ENCODE results near the gene DVL2.

Gene DVL2

DNA sequence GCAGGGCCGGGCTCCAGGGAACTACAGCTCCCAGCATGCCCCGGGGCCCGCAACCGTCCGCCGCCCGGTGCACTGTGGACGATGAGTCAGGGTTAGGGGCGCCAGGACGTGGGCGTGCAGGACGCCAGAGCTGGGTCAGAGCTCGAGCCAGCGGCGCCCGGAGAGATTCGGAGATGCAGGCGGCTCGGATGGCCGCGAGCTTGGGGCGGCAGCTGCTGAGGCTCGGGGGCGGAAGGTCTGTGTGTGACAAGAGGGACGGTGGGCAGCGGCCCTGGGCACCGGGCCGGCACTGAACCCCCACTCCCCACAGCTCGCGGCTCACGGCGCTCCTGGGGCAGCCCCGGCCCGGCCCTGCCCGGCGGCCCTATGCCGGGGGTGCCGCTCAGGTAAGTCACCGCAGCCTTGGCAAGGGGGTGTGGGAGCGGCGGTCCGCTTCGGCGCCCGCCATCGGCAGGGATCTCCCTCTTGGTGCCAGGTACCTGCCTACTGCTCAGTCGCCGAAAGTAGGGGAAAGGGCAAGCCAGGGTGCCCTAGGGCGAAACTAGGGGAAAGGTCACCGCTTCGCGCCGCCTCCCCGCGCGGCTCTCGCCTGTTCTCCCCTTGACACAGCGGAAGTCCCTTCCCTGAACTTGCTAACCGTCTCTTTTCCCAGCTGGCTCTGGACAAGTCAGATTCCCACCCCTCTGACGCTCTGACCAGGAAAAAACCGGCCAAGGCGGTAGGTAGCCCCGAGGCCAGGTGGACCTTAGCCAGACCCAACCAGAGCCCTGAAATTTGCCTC lies 14.3 kb downstream of the DVL2 start, which contains the start of the genes ACADVL and DLG4:
Gene ACADVL, plus strand, starts transcription at position 127 of the 781 bp plus-strand sequence. Its CDS starts 47 bp downstream, at position 174.
Gene DLG4, minus strand, starts transcription at position 25 of the 781 bp plus-strand sequence.
- peak; percentile 85 for DNase-seq (ENCODE audit: low read depth in 2 of 2)

- DNase-seq (ENCODE audit: low read depth in 2 of 2) = no peak
These were observed 15.0 kb downstream of the DVL2 start for GRCh38 chr17:7219229-7219811.

DNA sequence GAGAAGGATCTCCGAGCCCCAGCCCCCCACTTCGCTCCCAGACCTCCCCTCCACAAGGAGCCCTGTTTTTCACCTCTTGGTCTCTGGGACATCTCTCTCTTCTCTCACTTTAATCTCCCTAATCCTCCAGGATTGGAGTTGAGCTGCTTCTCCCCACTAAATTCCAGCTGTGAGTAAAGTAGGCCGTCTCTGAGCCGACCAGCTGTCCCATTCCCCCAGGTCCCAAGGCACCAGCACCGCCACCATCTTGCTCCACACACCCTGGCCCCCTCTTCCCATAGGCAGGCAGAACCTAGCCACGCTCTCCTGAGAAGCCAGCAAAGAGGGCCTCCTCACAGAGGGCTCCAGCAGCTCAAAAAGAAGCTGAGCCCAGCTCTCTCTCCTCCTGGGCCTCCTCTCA lies 15.6 kb downstream of the DVL2 start:
- no peak for DNase-seq (ENCODE audit: low read depth in 2 of 2)

DNA sequence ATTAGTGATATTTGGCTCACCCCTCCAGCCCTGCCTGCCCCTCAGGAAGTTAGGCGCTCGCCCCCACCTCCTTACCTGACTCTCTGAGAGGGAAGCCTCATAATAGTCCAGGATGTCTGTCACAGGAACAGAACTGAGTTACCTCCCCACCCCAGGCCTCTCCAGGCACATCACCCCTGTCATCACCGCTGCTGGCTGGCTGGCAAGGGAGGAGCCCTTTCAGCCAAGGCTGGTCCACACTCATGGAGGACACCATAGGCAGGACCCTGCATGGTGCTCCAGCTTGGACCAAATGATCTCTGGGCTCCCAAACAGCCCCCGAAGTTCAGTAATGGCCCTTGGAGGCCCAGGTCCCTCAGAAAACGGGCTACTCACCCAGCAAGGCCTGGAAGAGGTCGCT lies 16.2 kb downstream of the DVL2 start:
- no peak for DNase-seq (ENCODE audit: low read depth in 2 of 2)

GRCh38 chr17:7217113-7217987 lies 17.0 kb downstream of the DVL2 start:
- DNase-seq (ENCODE audit: low read depth in 2 of 2) = no peak

DNA sequence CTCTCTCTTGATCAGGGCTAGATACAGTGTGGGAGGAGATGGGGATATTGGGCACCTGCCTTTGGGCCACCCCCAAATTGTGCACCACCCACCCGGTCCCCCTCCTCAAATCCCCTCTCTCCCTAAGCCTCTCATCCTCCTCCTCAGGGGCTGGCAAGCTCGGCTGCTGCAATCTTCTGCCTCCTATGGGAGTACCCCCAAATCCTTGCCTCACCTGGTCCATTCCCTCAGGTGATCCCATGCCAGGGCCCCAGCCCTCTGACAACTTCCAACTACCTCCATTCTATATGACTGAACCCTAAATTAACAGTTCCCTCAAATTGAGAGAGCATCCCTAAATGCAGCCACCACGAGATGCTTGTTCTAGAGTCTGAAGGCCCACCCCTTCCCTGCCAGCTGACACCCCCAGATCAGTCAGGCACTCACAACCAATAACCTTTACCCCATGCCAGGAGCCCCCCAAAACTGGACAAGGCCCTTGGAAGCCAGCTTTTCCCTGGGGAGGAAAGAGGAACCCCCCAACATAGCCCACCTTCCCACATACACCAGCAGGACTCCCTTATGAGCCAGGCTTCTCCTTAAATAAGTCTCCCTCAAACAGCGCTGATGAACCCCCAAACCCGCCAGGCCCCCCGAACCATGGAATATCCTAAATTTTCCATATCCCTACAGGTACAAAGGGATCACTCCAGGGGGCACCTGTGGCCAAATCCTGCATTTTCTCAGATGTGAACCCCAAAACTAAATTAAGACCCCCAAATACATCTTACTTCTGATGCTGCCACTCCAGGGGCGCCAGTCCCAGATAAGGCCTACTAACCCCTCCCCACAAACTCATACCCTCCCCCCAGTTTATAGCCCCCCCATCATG lies 17.8 kb downstream of the DVL2 start:
- DNase-seq (ENCODE audit: low read depth in 2 of 2) = no peak

DNA sequence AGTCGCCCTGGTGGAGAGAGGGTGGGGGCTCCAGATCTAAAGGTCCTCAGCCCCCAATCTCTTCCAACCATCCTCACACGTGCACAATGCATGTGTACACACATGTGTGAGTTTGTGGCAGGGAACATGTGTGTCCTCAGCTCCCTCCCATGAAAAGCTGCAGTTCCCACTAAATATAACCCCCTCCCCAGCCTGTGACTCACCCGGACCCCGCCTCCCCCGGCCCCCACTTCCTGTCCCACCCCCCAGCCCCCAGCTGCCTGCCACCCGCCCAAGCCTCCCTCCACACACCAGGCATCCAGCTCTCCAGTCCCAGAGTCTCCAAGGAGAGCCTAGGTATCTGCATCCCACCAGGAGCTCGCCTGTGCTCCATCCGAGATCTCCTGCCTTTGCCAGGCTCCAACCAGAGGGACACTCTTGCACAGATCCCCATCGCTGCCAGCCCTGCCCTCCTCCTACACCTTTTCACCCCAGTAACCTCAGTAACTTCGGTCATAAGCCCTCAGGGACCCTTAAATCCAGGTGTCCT lies 18.6 kb downstream of the DVL2 start:
- DNase-seq (ENCODE audit: low read depth in 2 of 2) = no peak

GRCh38 chr17:7215136-7215638 lies 19.1 kb downstream of the DVL2 start:
- DNase-seq (ENCODE audit: low read depth in 2 of 2) = no peak

GRCh38 chr17:7214300-7215135 lies 19.8 kb downstream of the DVL2 start:
- peak; percentile 100 for DNase-seq (ENCODE audit: low read depth in 2 of 2)

DNA sequence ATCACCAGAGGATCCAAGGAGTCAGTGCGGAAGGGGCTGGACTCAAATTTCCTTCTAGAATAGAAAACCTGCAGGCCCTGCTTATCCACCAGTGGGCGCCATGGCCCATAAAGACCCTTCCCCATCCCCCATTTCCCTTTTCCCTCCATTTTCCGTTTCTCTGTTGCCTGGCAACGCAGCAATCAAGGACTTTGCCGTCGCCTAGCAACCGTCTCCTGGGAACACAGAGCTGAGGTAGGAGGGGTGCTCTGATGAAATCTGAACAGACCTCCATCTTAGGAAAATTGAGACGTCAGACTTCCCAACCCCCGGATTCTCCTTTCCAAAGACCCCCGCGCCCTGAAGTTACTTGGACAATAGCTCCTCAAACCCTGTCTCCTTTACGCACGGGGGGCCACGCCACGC lies 20.4 kb downstream of the DVL2 start:
- DNase-seq (ENCODE audit: low read depth in 2 of 2) = no peak

DNA sequence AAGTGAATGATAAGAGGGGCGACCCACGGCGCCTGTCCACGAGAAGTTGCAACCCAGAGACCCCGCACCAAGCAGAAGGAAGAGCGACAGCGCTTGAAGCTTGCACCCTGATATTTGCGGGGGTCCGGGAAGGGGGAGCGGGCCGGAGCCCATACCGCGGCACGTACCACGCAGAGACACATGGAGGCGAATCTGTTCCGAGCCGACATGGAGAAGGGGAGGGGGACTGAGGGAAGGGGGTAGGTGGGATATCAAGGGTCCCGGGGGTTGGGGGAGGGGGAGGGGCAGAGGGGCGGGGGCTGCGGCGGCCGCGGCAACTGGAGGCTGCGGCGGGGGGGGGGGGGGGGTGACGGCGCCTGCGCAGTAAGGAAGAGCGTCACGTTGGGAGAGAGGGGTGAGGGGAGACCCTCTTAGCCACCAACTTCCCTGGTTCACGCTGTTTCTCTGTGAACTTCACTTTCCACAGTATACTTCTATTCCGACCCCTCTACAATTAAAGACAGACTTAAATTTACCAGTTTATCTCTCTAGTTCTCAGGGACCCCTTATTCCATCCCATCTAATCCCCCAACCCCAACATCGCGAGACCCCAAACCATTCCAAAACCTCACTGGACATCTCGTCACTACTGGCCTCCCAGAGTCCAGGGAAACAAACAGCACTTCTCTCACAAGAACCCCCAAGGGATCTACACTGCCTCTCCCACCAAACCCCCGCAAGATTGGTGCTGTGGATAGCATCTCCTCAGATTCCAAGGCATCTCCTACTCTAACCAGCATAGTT lies 22.6 kb downstream of the DVL2 start:
- no peak for DNase-seq (ENCODE audit: low read depth in 2 of 2)

GRCh38 chr17:7208754-7209460 lies 25.4 kb downstream of the DVL2 start:
- DNase-seq (ENCODE audit: low read depth in 2 of 2) = no peak

DNA sequence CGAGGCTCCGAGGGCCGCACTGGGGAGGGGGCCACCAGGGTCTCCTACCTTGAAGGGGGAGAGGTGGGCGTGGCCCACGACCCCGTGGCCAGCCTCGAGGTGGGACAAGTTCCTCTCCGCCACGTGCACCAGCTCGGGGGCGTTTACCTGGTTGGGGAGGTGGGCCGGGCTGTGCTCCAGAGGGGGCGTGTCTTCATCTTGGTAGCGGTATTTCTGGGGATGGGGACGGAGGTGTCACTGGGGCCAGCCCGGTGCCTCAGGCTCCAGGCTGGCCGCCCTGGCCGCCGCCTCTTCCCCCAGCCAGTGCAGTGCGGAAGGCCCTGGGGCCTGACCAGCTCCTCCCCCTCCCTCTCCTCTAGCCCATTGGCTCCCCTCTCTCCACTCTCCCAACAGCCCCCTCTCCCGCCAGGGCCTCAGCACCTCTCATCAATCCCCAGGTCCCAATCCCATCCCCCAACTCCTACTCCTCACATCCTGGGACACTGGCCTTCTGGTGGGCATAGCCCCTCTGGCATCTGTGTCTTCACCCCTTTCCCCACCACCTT lies 26.2 kb downstream of the DVL2 start:
- DNase-seq (ENCODE audit: low read depth in 2 of 2) = no peak

GRCh38 chr17:7207120-7208001 lies 27.0 kb downstream of the DVL2 start:
- no peak for DNase-seq (ENCODE audit: low read depth in 2 of 2)

GRCh38 chr17:7205561-7205960 lies 28.8 kb downstream of the DVL2 start:
- DNase-seq (ENCODE audit: low read depth in 2 of 2) = no peak

- DNase-seq (ENCODE audit: low read depth in 2 of 2) = peak; percentile 90 to 91
These were observed 29.4 kb downstream of the DVL2 start for GRCh38 chr17:7204828-7205461.

GRCh38 chr17:7204336-7204735 lies 30.0 kb downstream of the DVL2 start:
- no peak for DNase-seq (ENCODE audit: low read depth in 2 of 2)
